HG02642 (cell line): ENCODE results near the gene SLC37A1.

Experiments
- ATAC-seq: cut with Tn5 transposase; IDR thresholded peaks from one replicate; pipeline ENCODE4 v1.9.1; 2021; ENCODE audit warnings: mild to moderate bottlenecking; ENCODE audit not compliant: unreplicated experiment, poor library complexity

Gene SLC37A1

GRCh38 chr21:42539931-42540343 lies 26.3 kb downstream of the SLC37A1 start:
- no peak for ATAC-seq

- no peak for ATAC-seq
Observed at GRCh38 chr21:42540396-42540795, 26.7 kb downstream of the SLC37A1 start.

- no peak for ATAC-seq
Observed at GRCh38 chr21:42541174-42541573, 27.5 kb downstream of the SLC37A1 start.

- no peak for ATAC-seq
Observed at GRCh38 chr21:42541618-42542017, 28.0 kb downstream of the SLC37A1 start.

DNA sequence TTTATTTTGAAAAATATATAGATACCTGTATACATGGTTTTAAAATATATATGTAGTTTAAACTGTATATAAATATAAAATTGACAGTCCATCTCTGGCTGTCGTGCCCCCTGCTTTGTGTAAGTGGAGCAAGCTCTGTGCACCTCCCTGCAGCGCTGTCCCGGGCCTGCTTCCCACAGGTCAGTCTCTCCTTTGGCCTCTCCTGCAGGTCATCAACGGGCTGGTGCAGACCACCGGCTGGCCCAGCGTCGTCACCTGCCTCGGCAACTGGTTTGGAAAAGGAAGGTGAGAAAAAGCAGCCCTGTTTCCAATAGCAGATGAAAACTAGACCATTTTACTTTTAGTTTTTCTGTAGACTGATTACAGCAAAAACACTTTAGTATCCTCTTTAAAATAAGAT lies 28.5 kb downstream of the SLC37A1 start:
- ATAC-seq: no peak

DNA sequence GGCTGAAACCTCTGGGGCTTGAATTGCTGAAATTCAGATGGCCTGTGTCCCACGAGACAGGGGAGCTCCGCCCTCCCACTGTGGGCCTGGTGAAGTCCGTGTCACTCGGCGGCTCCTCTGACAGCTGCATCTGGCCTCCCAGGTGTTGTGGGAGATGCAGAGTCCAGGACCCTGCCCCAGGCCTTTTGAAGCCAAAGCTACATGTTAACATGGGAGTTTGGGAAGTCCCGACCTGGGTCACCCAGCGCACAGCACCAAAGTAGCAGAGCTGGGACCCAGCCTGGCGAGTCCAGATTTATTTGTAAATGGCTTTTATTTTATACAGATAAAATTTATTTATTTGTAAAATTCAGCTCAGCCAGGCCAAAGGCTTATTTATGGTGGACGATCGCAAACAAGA lies 28.9 kb downstream of the SLC37A1 start:
- ATAC-seq: no peak

- ATAC-seq: no peak
Observed at GRCh38 chr21:42543106-42543847, 29.6 kb downstream of the SLC37A1 start.

- no peak for ATAC-seq
Observed at GRCh38 chr21:42544544-42544943, 30.9 kb downstream of the SLC37A1 start.

DNA sequence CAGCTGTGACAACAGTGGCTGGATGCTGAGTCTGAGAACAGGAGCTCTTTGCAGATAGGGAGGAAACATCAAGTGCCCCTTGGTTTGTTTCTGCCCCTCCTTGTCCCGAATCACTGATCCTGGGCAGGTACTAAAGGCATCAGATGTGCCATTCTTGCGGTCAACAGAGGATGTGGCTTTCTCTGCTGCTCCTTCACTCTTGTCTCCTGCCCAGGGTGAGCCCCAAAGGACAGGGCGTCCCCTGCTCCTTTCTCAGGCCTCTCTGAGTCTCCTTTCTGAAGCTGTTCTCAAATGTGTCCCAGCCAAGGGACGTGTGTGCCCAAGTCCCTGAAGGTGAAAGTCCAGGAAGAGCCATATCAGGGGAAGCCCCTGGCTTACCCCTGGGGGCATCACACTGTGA lies 31.7 kb downstream of the SLC37A1 start:
- no peak for ATAC-seq

DNA sequence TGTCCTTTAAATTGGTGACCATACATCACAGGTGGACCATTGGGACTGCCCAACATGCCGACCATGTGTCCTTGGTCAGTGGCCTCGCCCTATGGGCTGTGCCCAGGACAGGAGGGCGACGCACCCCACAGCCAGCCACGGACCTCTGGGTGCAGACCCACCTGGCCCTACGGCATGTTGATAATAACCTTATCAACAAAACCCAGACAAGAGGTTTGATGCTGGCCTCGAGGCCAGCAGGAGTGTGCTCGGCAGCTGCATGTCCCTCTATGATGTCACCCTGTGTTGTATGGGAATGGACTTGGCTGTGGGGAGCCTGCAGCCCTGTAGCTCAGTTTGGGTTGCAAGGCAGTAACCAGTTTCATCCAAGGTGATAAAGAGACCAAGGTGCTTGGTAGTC lies 32.1 kb downstream of the SLC37A1 start:
- ATAC-seq: no peak

DNA sequence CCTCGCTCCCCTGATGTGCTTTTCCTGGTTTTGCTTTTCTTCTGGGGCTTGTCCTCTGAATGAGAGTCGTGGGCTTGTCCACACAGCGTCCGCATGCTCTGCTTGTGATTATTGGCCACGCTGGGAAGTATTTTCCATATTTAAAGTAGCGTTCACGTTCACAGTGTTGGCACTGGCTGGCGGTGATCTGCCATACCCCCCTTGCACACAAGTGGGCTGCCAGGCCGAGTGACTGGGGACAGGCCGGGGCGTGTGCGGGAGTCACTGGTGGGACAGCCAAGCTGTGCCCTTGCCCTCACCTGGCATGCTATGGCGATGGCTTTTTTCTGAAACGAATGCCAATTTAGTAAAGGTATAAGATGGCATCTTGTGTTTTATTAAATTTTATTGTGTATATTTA lies 32.8 kb downstream of the SLC37A1 start:
- ATAC-seq: no peak

GRCh38 chr21:42547001-42547905 lies 33.6 kb downstream of the SLC37A1 start:
- no peak for ATAC-seq

DNA sequence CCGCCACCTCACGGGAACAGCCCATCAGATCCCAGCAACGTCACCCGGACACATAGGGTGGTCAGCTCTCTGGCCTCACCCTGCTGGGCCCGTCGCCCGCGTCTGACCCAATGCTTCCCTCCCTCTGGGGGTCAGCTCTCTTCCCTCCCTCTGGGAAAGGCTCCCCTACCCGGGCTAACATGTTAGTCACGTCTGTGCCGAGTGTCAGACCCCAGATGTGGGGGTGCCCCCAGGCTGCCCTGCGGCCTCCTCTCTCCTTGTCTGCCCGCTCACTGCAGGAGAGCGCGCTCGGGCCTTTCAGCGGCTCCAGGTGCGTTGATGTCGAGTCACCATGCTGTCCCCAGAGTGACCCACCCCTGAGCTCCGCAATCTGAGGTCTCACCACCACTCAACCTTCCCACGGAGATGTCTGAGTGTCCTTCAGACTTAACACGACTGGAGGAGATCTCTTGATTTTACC lies 34.3 kb downstream of the SLC37A1 start:
- ATAC-seq: no peak

DNA sequence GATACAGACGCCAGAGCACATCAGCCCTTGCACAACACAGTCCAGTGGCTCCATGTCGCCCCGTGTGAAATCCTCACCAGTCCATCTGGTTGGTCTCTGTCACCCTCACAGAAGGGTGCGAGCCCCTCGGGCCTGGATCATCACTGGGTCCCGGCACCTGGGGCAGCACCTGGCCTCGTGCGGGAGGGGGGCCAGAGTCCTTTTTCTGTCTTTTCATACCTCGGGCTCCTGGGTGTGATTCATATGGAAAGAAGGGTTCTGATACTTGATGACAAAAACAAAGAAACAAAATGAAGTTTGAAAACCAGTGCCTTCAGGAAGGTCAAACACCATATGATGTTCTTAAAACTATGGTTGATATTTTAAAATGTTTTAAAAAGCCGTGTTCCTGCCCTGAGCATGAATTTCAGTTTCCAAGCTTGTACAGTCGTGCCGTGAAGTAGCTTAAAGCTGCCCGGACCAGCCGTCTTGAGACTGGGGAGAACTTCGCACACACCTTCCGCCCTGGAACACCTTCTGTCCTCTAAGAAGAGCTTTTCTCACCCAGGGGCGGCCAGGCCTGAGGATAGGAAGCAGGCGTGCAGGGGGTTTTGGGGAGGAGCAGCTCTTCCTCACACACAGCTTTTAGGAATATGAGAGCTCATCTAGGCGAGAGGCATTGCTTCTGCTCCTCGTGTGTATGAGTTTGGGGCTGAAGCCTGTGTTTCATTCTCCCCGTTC lies 35.2 kb downstream of the SLC37A1 start:
- ATAC-seq: no peak

DNA sequence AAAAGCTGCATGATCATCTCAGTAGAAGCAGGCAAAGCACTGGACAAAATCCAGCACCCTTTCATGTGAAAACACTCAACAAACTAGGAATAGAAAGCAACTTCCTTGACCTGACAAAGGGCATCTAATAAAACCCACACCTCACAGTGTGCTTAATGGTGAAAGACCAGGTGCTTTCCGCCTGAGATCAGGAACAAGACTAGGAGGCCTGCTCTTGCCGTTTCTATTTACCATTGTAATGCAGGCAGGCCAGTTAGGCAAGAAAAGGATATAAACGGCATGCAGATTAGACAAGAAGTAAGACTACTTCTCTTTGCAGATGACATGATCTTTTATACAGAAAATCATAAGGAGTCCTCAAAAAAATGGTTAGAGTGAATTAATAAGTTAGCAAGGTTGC lies 37.2 kb downstream of the SLC37A1 start:
- ATAC-seq: no peak

GRCh38 chr21:42552407-42553336 lies 39.0 kb downstream of the SLC37A1 start:
- no peak for ATAC-seq

DNA sequence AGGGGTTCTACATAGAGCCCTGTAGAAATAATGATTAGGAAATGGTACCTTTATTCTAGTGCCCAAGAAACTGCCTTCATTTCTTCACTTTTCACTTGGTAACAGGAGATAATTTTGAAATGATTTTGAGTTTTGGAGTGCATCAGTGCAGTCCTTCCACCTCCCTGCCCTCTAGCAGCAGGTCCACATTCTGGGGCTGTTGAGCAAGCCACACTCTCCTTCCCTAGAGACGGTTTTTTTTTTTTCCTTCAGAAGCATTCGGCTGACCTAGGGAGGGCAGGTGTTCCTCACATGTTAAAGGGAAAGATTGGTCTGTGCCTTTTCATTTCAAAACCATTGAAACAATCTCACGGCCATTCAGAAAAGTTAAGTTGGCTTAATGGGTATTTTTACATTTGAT lies 39.8 kb downstream of the SLC37A1 start:
- no peak for ATAC-seq

GRCh38 chr21:42554251-42554961 lies 40.8 kb downstream of the SLC37A1 start:
- ATAC-seq: no peak

DNA sequence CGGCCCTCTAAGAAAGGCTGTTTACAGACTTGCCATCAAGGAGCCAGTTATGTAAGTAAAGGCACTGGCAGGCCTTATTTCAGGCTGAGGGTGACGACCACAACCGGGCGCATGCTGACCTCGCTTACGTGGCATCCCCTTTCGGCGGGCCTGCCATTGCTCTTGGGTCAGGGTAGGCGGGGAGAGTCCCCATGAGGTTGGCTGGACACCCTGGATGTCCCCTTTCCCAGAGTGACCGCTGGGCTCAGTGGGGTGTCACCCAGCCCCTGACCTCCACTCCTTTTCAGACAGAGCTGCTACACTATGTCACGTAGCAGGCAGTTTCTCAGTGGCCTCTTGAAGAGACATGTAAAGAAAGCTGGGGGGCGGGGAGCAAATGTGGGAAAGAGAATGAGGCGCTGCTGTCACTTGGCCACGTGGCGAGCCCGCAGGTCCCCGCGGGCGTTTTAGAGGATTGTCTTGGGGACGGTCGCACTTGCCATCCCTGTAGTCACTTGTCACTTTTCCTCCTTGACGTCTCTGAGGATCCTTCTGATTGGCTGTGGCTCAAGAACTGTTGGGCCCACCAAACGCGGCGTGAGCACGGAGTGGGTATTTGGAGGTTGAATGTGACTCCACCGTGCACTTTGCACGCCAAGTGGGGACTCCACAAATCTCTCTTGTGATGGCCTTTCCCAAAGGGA lies 42.2 kb downstream of the SLC37A1 start:
- ATAC-seq: no peak
